ENCODE data around the gene SP7.

- TF ChIP-seq CTCF (IDR thresholded peaks at IDR 0.05) = no peak
- TF ChIP-seq POLR2A (IDR thresholded peaks at IDR 0.05) = no peak
Measured at GRCh38 chr12:53343449-53343848, 7.3 kb upstream of the SP7 start.
